Measurements from ENCODE around the gene NELL1. TPM values are rescaled to one million over a fixed set of nuclear protein-coding genes. Genes with fewer than 3 reads are reported as not detected.

Gene NELL1
- total RNA-seq, 2 donors from 2014 or later: 0.09 to 0.11 TPM

DNA sequence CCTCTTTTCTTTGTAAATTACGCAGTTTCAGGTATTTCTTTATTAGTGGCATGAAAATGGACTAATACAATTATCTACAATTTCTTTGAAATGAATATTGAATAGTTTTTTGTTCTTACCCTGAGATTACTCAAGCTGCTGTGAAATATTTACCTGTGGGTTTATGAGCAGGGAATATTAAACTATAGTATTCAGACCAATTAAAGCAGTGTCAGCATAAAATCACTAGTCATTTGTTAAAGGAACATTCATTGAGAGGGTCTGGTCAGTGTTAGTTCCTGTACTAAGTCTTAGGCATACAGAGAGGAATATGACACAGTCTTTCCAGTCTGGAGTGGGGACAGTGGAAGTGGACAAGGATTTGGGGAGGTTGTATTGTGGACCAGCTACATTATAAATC lies 877.3 kb downstream of the NELL1 start:
- Histone ChIP-seq H3K36me3 (ENCODE audit: control insufficient read depth, insufficient read depth, low read length) (no peaks in the 10 kb centered on the region), H3K9me3 (ENCODE audit: control insufficient read depth, low read length) (no peaks in the 10 kb centered on the region), H3K27me3 (ENCODE audit: control insufficient read depth, insufficient read depth, low read length, poor library complexity, severe bottlenecking) (no peaks in the 10 kb centered on the region), H3K9ac (ENCODE audit: extremely low read depth, low read length, poor library complexity, severe bottlenecking) (no peak overlapping the region), H3K4me1 (ENCODE audit: control insufficient read depth, insufficient read depth, low read length) (peaks cover 2% of the 10 kb centered on the region), H3K4me3 (ENCODE audit: low read length) (no peak overlapping the region), H3K27ac (ENCODE audit: low read depth, low read length) (no peak overlapping the region)
- H3K36me3 Mint-ChIP-seq (ENCODE audit: low read depth): no peaks in the 10 kb centered on the region
- no peak overlapping the region for H3K27ac Mint-ChIP-seq
- H3K4me1 Mint-ChIP-seq: peaks cover 3% of the 10 kb centered on the region
- WGBS, 2 experiments (ENCODE audit: insufficient coverage in 1 of 2, insufficient read length in 1 of 2): 100% methylated on average over 1 of the region's 1 CpG; no CpG with 5 or more reads in 1 of the 2 experiments
- no peak overlapping the region for H3K4me3 Mint-ChIP-seq
- H3K9me3 Mint-ChIP-seq: peaks cover 6% of the 10 kb centered on the region
- no peak for DNase-seq
- no peaks in the 10 kb centered on the region for H3K27me3 Mint-ChIP-seq (ENCODE audit: insufficient read depth)
- TF ChIP-seq, protein P1, sequence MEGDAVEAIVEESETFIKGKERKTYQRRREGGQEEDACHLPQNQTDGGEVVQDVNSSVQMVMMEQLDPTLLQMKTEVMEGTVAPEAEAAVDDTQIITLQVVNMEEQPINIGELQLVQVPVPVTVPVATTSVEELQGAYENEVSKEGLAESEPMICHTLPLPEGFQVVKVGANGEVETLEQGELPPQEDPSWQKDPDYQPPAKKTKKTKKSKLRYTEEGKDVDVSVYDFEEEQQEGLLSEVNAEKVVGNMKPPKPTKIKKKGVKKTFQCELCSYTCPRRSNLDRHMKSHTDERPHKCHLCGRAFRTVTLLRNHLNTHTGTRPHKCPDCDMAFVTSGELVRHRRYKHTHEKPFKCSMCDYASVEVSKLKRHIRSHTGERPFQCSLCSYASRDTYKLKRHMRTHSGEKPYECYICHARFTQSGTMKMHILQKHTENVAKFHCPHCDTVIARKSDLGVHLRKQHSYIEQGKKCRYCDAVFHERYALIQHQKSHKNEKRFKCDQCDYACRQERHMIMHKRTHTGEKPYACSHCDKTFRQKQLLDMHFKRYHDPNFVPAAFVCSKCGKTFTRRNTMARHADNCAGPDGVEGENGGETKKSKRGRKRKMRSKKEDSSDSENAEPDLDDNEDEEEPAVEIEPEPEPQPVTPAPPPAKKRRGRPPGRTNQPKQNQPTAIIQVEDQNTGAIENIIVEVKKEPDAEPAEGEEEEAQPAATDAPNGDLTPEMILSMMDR (conservative IDR thresholded peaks at IDR 0.05): no peak

DNA sequence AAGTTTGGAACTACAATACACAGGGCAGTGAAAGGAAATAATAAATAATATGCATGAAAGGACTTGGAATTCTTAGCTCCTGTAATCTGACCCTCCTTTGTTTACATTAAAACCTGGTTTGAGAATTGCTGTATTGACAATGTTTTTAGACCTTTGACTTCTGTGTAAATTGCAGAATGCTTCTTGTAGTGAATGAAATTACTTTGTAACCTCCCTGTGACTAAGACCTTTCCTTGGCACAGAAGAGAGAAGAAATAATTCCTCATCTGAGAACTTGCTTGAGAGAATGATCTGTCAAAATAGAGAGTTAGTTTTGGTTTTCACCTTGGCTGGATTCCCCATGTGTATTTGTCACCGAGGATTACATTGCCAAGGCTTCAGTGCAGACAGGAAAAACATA lies 883.5 kb downstream of the NELL1 start:
- Histone ChIP-seq H3K9ac (ENCODE audit: extremely low read depth, low read length, poor library complexity, severe bottlenecking) (no peak overlapping the region), H3K4me3 (ENCODE audit: low read length) (no peak overlapping the region), H3K27me3 (ENCODE audit: control insufficient read depth, insufficient read depth, low read length, poor library complexity, severe bottlenecking) (no peaks in the 10 kb centered on the region), H3K27ac (ENCODE audit: low read depth, low read length) (no peak overlapping the region), H3K36me3 (ENCODE audit: control insufficient read depth, insufficient read depth, low read length) (no peaks in the 10 kb centered on the region), H3K4me1 (ENCODE audit: control insufficient read depth, insufficient read depth, low read length) (no peaks in the 10 kb centered on the region), H3K9me3 (ENCODE audit: control insufficient read depth, low read length) (no peaks in the 10 kb centered on the region)
- Mint-ChIP-seq H3K27ac (no peak overlapping the region), H3K27me3 (ENCODE audit: insufficient read depth) (no peaks in the 10 kb centered on the region), H3K4me3 (no peak overlapping the region), H3K9me3 (peaks cover 2% of the 10 kb centered on the region), H3K36me3 (ENCODE audit: low read depth) (no peaks in the 10 kb centered on the region), H3K4me1 (peaks cover 11% of the 10 kb centered on the region)
- TF ChIP-seq, protein P1 (conservative IDR thresholded peaks at IDR 0.05): no peak
- 100% methylated on average over 1 of the region's 1 CpG; no CpG with 5 or more reads in 1 of the 2 experiments for WGBS, 2 experiments (ENCODE audit: insufficient coverage in 1 of 2, insufficient read length in 1 of 2)
- no peak for DNase-seq

DNA sequence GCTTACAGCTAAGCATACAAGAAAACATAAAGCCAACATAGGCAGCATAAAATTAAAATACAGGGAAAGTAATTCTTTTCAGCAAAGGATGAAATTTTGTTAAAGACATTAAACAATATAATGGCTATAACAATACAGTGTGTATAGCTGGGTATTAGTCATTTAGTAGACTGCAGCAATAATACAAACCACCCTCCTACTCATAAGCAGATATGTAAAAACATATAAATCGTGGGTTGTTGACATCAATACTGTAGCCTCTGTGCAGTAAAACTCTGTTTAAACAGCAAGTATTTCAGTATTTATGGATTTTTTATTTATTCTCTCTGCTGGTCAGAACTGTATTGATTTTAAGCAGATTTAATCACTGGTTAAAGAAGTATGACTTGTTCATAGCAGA lies 884.4 kb downstream of the NELL1 start:
- Mint-ChIP-seq H3K27ac (no peak overlapping the region), H3K4me3 (no peak overlapping the region), H3K27me3 (ENCODE audit: insufficient read depth) (no peaks in the 10 kb centered on the region), H3K4me1 (peaks cover 11% of the 10 kb centered on the region), H3K9me3 (peaks cover 2% of the 10 kb centered on the region), H3K36me3 (ENCODE audit: low read depth) (no peaks in the 10 kb centered on the region)
- Histone ChIP-seq H3K27ac (ENCODE audit: low read depth, low read length) (no peak overlapping the region), H3K9ac (ENCODE audit: extremely low read depth, low read length, poor library complexity, severe bottlenecking) (no peak overlapping the region), H3K27me3 (ENCODE audit: control insufficient read depth, insufficient read depth, low read length, poor library complexity, severe bottlenecking) (no peaks in the 10 kb centered on the region), H3K9me3 (ENCODE audit: control insufficient read depth, low read length) (no peaks in the 10 kb centered on the region), H3K4me3 (ENCODE audit: low read length) (no peak overlapping the region), H3K36me3 (ENCODE audit: control insufficient read depth, insufficient read depth, low read length) (no peaks in the 10 kb centered on the region), H3K4me1 (ENCODE audit: control insufficient read depth, insufficient read depth, low read length) (no peaks in the 10 kb centered on the region)
- TF ChIP-seq, protein P1 (conservative IDR thresholded peaks at IDR 0.05): no peak
- 100% methylated on average over 1 of the region's 1 CpG; no CpG with 5 or more reads in 1 of the 2 experiments for WGBS, 2 experiments (ENCODE audit: insufficient coverage in 1 of 2, insufficient read length in 1 of 2)
- DNase-seq: no peak
